Hypothalamus (tissue), 51 donors: ENCODE measurements around the gene TRH.

ENCODE experiments used
- DNase-seq, 51 donors: peaks; one replicate each; lab custom pipeline; 2025; lab: John Stamatoyannopoulos, UW

The TRH gene, protein sequence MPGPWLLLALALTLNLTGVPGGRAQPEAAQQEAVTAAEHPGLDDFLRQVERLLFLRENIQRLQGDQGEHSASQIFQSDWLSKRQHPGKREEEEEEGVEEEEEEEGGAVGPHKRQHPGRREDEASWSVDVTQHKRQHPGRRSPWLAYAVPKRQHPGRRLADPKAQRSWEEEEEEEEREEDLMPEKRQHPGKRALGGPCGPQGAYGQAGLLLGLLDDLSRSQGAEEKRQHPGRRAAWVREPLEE

DNA sequence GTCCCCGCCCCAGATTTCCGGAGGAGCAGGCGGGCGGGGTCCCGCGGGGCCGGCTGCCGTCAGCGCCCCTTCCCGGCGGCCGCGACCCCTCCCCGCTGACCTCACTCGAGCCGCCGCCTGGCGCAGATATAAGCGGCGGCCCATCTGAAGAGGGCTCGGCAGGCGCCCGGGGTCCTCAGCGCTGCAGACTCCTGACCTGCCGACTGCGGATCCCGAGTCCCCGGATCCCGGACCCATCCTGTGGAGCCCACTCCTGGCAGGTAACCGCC is at the start of gene TRH:
Gene TRH (plus strand): TSS at position 157 of the 269 bp plus-strand sequence. CDS start 1,097 bp downstream, outside the sequence.
- DNase-seq = no peak

DNA sequence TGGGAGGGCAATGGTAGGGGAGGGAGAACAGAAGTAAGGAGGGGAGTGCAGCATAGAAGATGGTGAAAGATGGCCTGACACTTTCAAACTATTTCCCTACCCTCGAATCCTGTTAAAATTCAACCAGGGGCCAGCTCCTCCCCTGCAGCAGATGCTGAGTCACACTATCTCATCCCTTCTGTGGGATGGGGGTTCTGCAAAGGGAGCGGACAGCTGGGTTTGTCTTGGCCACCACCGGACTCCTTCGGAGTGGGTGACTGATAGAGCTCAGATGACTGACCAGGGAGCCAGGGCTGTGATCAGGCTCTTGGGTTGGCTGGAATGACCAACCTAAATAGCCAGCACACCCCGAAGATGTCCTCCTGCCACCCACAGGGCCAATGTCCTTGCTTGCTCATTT is 47.4 kb upstream of the TRH start:
- no peak for DNase-seq

DNA sequence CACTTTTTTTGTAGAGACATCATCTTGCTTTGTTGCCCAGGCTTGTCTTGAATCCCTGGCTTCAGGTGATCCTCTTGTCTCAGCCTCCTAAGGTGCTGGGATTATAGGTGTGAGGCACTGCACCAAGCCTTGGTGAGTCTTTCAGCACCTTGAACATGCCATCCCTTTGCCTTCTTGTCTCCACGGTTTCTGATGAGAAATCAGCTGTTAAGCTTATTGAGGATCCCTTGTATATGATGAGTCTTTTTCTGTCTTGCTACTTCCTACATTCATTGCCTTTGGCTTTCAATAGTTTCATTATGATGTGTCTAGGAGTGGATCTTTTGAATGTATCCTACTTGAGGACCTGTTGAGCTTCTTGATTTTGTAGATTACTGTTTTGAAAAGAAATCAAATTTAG is 45.1 kb upstream of the TRH start:
- no peak for DNase-seq

DNA sequence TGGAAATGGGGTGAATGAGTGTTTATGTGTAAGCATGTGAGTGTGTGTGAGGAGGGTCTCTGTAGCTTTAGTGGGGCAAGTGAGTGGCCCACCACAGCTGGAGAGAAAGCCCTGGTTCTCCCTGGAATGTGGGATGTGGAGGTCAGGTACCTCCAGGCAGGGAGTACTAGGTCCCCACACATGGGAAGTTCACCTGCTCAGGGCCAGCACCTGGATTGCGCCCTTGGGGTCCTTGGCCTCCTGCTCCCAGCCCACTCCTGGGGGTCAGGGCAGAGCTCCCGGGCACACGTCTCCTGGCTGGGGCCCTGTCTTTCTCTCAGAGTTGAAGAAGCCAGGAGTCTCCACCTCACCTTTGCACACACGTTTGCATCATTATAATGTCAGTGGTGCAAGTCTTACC is 41.0 kb upstream of the TRH start:
- no peak for DNase-seq

DNA sequence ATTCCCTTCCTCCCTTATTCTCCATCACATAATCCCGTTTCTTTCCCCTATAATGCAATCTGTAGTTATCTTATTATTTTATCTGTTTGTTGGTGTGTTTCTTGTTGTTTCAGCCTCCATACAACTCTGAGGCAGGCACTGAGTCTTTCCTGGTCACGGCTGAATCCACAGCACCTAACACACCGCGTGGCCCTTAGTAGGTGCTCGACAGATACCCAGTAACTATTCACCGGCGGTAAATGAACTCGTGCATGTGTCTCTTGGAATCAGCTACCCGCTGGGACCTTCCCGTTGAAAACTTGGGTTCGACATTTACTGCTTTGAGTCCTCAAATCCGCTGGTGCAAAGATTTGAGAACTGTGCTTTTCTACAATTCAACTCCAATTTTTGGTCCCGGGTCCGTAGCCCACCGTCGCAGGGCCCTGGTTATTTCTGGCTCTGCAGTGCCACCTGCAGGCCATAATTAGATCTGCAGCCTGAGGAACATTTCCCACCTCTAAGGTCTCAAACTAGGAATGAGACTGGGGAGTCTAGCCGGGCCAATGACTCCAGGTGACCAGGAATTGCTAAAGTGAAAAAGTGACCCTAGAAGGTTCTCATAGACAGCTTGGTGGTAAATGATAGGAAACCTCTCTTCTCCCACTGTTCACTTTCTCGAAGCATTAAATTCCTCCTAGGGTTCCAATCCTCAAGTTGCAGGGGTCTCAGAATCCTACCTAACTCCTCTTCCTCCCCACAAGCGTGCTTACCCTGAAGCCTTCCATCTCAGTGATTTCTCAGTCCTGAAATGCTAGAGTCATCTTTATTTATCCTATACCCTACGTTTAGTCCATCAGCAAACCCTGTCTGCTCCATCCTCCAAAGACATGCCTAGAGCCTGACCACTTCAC is 40.0 kb upstream of the TRH start:
- DNase-seq = peak in 25 of 51 donors; percentile 3 to 46 (median 13)

DNA sequence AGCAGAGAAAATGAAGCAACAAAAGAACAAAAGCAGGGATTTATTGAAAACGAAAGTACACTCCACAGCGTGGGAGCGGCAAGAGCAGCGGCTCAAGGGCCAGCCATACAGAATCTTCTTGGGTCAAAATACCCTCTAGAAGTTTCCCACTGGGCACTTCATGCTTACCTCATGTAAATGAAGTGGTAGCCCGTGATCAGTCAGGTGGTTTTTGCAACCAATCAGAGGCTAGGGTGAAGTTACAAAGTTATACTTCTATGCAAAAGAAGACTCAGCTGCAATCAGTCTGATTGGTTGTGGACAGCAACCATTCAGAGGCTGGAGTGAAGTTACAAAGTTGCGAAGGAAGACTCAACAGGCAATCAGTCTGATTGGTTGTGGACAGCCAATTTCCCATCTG is 37.8 kb upstream of the TRH start:
- peak in 36 of 51 donors; percentile 1 to 74 (median 40) for DNase-seq

DNA sequence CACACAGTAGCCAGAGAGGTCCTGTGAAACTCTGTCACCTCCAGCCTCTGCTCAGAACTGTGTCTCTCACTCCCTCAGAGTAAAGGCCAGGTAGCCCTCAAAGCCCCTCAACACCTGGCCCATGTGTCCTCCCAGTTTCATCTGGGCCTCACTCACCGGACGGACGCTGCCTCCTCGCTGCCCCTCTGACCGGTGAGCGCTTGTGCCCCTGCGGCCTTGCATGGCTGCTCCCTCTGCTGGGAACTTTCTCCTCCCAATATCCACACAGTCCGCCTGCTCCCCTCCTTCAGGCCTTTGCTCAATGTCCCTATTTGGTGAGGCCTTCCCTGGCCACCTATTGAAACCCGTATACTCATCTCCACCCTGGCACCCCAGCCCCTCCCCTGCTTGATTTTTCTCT is 36.8 kb upstream of the TRH start:
- DNase-seq = no peak

DNA sequence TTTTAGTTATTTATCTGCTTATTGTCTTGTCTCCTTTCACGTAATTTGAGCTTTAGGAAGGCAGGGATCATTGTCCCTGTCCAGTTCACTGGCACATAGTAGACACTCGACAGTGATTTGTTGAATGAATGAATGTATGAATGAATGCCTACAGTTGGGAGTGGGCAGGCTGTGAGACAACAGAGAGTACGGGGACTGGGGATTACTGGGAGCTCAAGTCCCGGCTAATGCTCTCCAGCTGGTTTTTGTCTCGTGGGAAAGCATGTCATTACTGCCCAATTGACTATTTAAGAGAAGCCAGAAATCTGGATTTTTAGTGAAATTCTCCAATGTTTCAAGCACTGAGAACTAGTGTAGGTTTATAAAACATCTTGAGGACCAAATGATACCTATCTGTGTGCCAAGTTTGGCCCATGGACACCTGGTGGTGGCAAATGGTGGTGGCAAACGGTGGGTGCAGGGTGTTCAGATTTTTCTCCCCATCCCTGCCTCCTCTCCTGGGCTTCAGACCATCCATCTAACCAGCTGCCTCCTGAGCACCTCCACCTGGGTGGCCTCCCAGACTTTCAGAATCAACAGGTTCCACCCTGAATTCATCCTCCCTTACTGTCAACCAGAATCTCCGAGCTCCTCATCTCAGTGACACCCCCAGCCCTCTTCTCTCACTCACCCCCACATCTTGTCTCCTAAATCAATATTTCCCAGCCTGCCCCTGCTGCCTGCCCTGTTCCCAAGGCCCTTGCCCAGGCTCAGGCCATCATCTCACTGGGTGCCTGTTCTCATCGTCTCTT is 36.2 kb upstream of the TRH start:
- DNase-seq = no peak

DNA sequence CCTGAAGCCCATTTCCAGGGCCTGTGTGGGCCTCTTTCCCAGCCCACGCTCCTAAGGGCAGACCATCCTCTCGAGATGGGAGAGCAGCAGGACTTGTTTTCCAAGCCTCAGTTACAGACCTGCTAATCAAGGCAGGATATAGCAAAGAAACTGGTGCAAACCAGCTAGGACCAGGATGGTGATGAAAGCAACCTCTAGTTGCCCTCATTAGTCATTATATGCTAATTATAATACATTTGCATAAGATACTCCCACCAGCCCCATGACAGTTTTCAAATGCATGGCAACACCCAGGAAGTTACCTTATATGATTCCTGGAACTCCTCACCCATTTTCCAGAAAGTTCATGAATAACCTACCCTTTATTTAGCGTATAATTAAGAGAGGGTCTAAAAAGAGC is 34.4 kb upstream of the TRH start:
- DNase-seq = no peak

DNA sequence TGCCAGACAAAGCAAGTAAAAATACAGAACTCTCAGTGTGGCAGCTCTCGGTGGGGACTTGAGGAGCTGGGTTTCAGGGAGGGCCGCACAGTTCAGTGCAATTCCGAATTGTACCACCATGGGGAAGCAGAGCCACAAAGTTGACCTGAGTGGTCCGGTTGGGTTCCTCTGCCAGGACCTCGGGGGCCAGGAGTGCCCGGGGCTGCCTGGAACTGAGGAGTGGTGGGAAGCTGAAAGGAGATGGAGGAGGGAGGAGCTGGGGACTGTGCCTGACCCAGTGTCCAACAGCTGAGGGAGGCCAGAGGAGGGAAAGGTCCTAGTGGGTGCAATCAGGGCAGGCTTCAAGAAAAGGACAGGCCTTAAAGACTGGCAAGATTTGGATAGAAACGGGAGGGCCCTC is 32.2 kb upstream of the TRH start:
- DNase-seq = peak in 46 of 51 donors; percentile 3 to 77 (median 48)

DNA sequence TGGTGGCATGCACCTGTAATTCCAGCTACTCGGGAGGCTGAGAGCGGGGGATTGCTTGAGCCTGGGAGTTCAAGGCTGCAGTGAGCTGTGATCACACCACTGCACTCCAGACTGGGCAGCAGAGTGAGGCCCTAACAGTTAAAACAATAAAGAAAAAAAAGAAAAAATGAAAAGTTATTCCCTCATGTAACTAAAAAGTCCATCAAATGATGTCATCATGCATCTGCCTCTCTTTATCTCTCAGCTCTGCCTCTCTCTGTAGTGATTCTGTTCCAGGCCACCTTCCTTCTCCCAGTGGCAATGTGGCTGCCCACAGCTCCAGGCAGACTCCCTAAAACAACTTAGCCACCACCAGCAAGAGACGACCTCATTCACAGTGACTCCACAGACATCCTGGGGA is 31.5 kb upstream of the TRH start:
- no peak for DNase-seq

DNA sequence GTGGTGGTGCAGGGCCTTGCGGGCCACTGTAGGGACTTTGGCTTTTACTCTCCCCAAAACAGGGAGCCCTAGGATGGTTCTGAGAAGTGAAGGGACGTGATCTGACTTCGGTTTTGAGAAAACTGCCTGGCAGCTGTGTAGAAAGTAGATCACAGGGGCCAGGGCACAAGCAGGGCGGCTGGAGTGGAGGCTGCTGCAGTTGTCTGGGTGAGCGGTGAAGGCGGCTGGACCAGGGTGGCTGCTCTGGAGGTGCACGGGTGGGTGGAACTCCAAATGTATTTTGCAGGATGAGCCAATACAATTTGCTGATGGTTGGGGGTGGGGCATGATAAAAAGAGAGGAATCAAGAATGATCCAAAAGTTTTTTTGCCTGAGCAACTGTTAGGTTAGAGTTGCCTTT is 29.8 kb upstream of the TRH start:
- DNase-seq = no peak

DNA sequence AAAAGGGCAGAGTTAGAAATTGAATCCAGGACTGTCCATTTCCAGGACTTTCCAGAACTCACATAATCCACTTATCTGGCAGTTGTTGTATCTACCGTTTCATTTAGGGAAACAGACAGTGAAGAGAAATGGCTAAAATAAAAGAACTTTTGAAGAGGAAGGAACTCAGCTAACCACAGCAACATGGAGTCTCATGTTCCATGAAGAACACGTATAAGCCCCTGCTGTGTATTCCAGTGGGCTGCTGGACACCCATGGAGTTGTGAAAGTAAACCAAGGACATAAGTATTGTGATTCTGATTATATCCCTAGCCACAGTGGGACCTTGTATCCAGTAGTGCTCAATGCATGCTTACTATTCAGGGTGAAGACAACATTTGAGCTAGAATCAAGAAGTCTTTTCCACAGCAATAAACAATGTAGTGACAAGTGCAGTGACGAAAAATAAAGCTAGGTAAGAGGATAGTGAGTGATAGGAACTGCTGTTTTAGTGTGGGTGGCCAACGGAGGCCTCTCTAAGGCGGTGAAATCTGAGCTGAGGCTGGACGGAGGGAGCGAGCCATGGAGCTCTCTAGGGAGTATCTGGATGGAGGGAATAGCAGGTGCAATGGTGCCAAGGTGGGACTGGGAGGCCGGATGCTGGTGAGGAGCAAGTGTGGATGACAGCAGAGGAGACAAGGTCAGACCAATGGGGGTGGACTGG is 26.8 kb upstream of the TRH start:
- no peak for DNase-seq

DNA sequence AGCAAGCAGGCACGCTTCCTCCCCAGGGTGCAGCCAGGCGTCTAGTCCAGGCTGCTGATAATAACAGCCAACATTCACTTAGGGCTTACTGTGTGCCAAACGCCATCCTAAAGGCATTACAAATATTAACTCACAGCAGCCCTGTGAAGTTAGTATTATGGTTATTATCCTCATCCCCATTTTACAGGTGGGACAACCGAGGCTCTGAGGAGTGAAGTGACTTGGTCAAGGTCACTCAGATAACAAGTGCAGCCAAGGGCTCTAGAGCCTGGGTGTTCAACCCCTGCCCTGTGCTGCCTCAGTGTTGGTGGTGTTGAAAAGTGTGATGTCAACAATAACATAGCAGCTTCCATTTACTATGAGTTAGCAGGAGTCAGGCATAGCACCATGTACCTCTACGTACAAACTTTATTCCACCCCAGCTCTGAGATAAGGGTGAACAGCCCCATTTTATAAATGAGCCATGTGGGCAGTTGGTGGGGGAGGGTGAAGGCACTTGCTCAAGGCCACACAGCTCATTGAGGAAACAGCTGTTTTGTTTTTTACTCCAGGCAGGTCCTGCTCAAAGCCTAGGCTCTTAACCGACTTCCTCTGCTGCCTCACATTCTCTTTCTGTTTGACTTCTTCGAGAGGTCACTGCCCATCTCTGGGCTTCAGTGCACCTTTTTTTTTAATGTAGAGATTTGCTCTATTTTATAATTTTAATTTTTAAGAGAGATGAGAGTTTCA is 24.0 kb upstream of the TRH start:
- DNase-seq = peak in 1 of 51 donors; percentile 6

DNA sequence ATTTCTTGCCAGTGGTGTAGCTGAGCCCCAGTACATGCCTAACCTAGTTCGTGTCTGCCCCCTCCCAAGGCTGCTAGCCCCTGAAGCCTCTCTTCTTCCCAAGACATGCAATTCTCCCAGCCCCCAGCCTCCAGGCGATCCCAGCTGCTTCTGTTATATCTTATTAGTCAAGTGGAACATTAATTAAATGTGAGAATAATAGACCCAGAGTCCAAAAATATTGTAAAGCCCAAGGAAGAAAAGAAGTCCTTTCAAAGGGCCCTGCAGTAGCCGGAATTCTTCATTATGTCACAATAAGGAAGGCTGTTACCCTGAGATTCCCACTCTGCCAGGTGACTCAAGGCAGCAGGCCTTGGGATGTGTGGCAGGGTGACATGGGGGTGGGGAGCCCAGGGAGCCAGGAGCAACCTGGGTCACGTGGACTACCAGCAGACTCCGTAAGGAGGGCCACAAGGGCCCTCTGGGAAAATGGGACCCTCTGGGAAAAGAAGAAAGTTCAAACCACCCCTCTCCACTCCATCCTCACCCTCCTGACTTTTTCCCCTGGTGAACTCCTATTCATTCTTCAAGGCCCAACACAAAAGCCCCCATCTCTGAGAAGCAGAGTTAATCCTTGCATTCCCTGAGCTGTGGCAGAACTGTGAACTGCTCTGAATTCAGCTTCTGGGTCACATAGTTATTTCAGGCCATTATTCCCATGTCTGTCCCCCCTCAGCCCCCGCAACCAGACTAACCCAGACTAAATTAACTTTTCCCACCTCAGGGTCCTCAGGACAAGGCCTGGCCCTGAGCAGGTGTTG is 21.8 kb upstream of the TRH start:
- DNase-seq = no peak

DNA sequence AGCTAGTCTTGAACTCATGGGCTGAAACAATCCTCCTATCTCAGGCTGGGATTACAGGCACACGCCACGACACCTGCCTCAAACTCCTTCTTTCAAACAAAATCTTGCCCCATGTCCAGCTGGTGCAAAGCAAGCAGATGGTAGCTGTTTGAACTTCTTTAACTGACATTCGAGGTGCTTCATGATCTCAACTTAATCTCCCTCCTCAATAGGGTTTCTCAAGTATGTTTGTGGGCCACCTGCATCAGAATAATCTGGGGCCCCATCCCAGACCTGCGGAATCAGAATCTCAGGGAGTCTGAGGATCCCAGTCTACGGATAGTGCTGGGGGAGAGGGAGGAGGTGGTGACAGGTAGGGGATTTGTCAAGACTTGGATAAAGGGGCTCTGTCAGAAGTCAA is 20.9 kb upstream of the TRH start:
- no peak for DNase-seq

DNA sequence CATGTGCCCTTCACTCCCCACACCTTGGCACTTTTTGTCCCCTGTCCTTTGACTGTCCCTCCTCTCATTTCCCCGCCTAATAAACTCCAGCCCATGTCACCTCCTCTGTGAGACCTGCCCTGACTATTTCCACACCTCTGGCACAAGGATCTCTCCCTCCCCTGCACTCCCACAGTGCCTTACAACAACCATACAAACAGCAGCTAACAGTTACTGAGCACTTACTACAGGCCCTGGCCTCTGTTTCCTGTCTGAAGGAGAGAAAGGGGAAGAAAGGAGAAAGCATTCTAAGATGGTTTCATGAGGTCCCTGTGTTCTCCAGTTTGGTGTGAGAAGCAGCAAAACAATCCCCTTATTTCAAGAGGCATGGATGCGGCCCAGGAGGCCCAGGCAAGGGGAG is 20.0 kb upstream of the TRH start:
- DNase-seq = no peak

DNA sequence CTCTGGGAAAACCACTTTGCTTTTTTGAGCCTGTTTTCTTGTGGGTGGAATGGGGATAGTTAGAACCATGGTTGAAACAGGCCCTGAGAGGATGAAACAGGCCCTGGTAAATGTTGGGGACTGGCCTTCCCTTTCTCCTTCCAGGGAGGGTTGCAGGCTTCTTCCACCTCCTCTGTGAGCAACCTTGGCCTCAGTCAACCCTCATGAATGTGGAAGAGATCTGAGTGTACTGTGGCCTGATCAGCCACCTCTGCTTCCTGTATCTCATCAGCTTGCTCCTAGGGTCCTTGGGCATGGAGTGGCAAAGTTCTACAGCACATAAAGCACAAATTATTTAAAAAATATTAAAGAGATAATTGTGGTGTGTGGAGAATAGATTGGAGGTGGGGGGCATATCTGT is 17.6 kb upstream of the TRH start:
- DNase-seq = no peak

DNA sequence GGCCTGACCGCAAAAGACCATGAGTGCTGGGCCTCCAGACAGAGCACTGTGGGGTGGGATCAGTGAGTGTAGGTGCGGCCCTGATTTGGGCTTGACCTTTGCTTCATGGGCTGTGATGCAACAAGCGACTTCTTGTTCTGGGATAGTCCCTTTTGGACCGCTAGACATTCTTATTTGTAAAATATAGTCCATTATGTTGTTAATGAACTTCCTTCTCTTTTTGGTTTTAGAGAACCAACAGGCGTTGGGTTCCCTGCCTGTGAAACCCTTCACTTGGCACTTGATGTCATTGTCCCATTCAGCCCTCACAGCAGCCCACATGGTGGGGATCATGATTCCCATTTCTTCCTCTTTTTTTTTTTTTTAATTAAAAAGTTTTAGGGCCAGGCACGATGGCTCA is 15.8 kb upstream of the TRH start:
- no peak for DNase-seq

DNA sequence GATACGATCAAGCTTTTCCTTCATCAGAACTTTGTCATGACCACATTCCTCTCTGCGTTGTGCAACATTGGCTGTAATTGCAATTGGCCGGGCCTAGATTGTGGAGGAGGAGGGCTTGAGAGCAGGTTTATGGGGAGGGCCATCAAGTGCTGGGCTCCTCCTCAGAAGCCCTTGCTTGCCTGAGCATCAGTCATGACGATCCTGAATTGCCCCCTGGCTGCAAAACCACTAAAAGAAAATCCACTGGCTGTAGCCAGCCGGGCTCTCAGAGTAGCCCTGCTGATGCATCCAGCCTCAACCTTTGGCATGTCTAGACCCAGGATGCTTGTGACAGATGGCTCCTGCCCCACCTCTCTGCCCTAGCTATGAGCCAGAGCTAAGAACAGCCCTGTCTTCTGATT is 13.4 kb upstream of the TRH start:
- DNase-seq = no peak
